ENCODE measurements around the gene NXN.
A peak's percentile ranks its signal among the peaks of the same experiment; 100 is the strongest.
"Not testable (repeated sequence)": the region's sequence is repeated elsewhere in the genome, so short reads cannot be mapped to it uniquely, and the experiment has no call there.

The NXN gene

DNA sequence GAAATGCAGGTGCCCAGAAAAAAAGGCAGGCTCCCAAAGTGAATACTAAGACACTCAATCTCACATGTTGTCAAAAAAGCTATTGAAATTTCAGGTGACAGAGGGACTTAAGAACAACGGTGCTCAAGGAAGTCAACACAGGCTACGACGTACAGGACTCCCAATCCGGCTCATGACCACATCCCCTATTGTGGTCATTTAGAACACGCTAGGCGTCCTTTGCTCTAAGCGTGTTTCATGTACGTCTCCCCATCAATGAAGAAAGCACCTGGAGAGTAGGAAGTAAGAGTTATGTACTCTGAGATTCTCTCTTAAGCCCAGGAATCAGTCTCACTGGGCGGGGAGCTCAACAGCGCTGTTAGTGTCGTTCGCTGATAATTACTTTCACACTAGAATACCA is 103.3 kb downstream of the NXN start:
- Histone ChIP-seq H3K27me3 (ENCODE audit: control insufficient read depth, insufficient read depth, low read length, poor library complexity, severe bottlenecking) (no peaks in the 10 kb centered on the region), H3K4me1 (ENCODE audit: control insufficient read depth, insufficient read depth, low read length) (peaks cover 3% of the 10 kb centered on the region), H3K9me3 (ENCODE audit: control insufficient read depth, low read length) (no peaks in the 10 kb centered on the region), H3K36me3 (ENCODE audit: control insufficient read depth, insufficient read depth, low read length) (no peaks in the 10 kb centered on the region), H3K27ac (ENCODE audit: insufficient read depth, low read depth, low read length, poor library complexity, severe bottlenecking) (no peak overlapping the region), H3K4me3 (ENCODE audit: insufficient read depth, low read depth, low read length) (no peak overlapping the region)
- 94% methylated on average over 12 of the region's 12 CpGs for WGBS, 2 experiments

DNA sequence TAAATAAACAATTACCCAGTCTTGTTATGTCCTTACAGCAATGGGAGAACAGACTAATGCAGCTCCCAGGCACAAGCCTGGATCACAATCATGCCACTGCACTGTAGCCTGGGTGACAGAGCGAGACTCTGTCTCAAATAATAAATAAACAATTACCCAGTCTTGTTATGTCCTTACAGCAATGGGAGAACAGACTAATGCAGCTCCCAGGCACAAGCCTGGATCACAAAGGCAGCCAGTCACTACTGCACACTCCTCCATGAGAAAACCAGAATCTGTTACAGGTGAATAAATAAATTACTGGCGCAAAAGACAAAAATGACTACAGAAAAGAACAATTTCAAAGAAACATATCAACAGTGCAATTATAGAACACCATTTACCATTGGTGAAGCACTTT is 105.0 kb downstream of the NXN start:
- H3K36me3 ChIP-seq (ENCODE audit: control insufficient read depth, insufficient read depth, low read length); H3K27me3 ChIP-seq (ENCODE audit: control insufficient read depth, insufficient read depth, low read length, poor library complexity, severe bottlenecking); H3K27ac ChIP-seq (ENCODE audit: insufficient read depth, low read depth, low read length, poor library complexity, severe bottlenecking); H3K4me1 ChIP-seq (ENCODE audit: control insufficient read depth, insufficient read depth, low read length); H3K9me3 ChIP-seq (ENCODE audit: control insufficient read depth, low read length); H3K4me3 ChIP-seq (ENCODE audit: insufficient read depth, low read depth, low read length): not testable (repeated sequence)
- WGBS, 2 experiments = 94 to 97% methylated on average over 1 to 2 of the region's 2 CpGs

DNA sequence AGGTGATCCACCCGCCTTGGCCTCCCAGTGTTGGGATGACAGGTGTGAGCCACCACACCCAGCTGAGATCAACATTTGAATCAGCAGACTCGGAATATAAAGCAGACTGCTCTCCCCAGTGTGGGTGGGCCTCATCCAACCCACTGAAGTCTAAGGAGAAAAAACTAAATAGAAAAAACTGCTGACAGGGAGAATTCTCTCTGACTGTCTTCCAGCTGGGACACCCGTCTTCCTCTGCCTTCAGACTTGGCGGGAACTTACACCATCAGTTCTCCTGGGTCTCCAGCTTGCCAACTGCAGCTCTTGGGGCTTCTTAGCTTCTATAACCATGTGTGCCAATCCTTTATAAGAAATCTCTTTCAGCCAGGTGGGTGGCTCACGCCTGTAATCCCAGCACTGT is 106.7 kb downstream of the NXN start:
- WGBS, 2 experiments = 85 to 95% methylated on average over 5 of the region's 5 CpGs
- Histone ChIP-seq H3K4me3 (ENCODE audit: insufficient read depth, low read depth, low read length) (no peak overlapping the region), H3K4me1 (ENCODE audit: control insufficient read depth, insufficient read depth, low read length) (peaks cover 1% of the 10 kb centered on the region), H3K9me3 (ENCODE audit: control insufficient read depth, low read length) (no peaks in the 10 kb centered on the region), H3K36me3 (ENCODE audit: control insufficient read depth, insufficient read depth, low read length) (no peaks in the 10 kb centered on the region), H3K27me3 (ENCODE audit: control insufficient read depth, insufficient read depth, low read length, poor library complexity, severe bottlenecking) (no peaks in the 10 kb centered on the region), H3K27ac (ENCODE audit: insufficient read depth, low read depth, low read length, poor library complexity, severe bottlenecking) (no peak overlapping the region)

DNA sequence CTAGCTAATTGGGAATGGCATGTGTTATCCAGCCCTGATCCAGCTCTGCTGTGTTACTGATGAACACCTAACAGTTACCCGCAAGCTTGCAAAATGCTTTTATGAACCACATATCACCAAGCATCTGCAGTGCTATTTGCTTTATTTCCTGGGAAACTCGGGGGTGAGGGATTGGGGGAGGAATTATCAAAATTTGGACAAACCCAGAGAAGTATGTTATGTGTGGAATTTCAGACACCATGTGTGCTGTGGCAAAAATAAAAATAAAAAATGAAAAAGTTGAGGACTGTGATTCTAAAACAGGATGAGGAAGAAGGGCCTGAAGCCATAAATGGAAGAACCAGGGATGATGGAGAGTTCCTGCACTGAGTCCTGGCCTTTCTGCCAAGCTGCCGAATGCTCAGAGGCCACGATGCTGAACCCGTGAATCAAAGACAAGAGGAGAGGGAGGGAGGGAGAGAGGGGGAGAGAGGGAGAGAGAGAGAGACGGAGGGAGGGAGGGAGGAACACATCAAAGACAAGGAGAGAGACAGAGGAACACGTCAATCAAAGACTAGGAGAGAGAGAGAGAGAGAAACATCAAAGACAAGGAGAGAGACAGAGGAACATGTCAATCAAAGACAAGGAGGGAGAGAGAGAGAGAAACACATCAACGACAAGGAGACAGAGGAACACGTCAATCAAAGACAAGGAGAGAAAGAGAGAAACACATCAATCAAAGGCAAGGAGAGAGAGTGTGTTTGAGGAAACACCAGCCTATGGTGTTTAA is 107.6 kb downstream of the NXN start:
- H3K27ac ChIP-seq (ENCODE audit: insufficient read depth, low read depth, low read length, poor library complexity, severe bottlenecking) = no peak overlapping the region
- no peaks in the 10 kb centered on the region for H3K27me3 ChIP-seq (ENCODE audit: control insufficient read depth, insufficient read depth, low read length, poor library complexity, severe bottlenecking)
- no peaks in the 10 kb centered on the region for H3K4me1 ChIP-seq (ENCODE audit: control insufficient read depth, insufficient read depth, low read length)
- 49 to 64% methylated on average over 9 of the region's 9 CpGs for WGBS, 2 experiments
- no peaks in the 10 kb centered on the region for H3K36me3 ChIP-seq (ENCODE audit: control insufficient read depth, insufficient read depth, low read length)
- H3K9me3 ChIP-seq (ENCODE audit: control insufficient read depth, low read length) = no peaks in the 10 kb centered on the region
- no peak overlapping the region for H3K4me3 ChIP-seq (ENCODE audit: insufficient read depth, low read depth, low read length)

DNA sequence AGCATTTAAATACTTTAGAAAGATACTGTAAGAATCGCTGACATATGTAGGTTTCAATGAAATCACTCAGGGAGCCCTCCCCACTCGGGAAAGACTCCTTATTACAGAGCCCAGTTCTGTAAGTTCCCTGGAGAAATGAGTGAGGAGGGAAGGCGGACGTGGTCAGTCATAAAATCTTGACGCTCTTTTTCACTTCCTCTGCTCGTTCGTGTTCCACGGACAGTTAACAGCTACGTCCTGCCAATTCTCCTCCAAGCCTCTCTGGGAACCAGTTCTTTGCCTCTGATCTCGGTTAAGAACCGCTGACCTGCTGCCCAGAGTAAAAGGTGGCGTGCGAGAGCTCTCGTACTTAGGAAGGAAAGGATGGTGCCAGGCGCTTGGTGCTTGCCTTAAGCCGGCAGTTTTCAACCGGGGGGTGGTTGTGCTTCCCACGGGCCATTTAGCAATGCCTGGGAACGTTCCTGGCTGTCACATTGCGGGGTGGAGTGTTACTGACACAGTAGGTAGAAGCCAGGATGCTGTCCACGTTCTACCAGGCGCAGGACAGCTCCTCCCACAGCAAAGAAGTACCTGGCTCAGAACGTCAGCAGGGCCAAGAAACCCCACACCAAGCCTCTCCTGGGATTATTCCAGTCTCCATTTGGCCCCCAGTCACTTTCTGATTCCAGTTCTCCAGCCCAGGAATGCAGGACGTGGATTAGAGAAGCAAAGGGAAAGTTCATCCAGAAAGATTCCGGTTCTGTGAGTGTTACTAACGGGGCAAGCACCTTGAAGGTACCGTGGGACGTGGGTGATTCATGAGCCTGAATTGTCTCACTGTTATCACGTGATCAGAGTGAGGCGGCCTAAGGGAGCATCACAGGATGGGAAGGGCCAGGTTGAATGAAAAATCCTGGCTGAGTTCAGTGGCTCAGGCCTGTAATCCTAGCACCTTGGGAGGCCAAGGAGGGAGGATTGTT is 109.7 kb downstream of the NXN start:
- 90 to 91% methylated on average over 30 of the region's 30 CpGs for WGBS, 2 experiments
- Histone ChIP-seq H3K4me1 (ENCODE audit: control insufficient read depth, insufficient read depth, low read length) (no peaks in the 10 kb centered on the region), H3K4me3 (ENCODE audit: insufficient read depth, low read depth, low read length) (no peak overlapping the region), H3K9me3 (ENCODE audit: control insufficient read depth, low read length) (no peaks in the 10 kb centered on the region), H3K27ac (ENCODE audit: insufficient read depth, low read depth, low read length, poor library complexity, severe bottlenecking) (no peak overlapping the region), H3K27me3 (ENCODE audit: control insufficient read depth, insufficient read depth, low read length, poor library complexity, severe bottlenecking) (no peaks in the 10 kb centered on the region), H3K36me3 (ENCODE audit: control insufficient read depth, insufficient read depth, low read length) (peaks cover 4% of the 10 kb centered on the region)

DNA sequence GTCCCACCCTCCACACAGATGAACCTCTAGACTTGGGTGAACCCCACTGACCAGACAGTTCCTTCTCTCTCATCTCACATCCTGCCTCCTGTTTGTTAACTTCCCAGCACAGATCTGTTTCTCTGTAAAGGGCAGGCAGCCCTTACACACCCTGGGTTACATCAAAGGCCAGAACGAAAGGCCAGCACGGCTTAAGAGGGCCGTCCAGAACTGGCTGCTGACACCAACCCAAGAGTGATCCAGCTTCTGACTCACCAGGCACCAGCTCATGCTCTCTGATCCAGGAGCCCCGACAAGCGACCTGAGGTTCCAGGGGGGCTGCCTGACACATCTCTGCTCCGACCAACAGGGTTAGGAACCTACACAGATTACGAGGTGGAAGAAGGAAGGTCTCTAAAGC is 110.5 kb downstream of the NXN start:
- H3K27ac ChIP-seq (ENCODE audit: insufficient read depth, low read depth, low read length, poor library complexity, severe bottlenecking) = no peak overlapping the region
- no peaks in the 10 kb centered on the region for H3K4me1 ChIP-seq (ENCODE audit: control insufficient read depth, insufficient read depth, low read length)
- H3K36me3 ChIP-seq (ENCODE audit: control insufficient read depth, insufficient read depth, low read length) = peaks cover 4% of the 10 kb centered on the region
- no peaks in the 10 kb centered on the region for H3K27me3 ChIP-seq (ENCODE audit: control insufficient read depth, insufficient read depth, low read length, poor library complexity, severe bottlenecking)
- H3K9me3 ChIP-seq (ENCODE audit: control insufficient read depth, low read length) = no peaks in the 10 kb centered on the region
- H3K4me3 ChIP-seq (ENCODE audit: insufficient read depth, low read depth, low read length) = no peak overlapping the region
- 89 to 92% methylated on average over 7 of the region's 7 CpGs for WGBS, 2 experiments

DNA sequence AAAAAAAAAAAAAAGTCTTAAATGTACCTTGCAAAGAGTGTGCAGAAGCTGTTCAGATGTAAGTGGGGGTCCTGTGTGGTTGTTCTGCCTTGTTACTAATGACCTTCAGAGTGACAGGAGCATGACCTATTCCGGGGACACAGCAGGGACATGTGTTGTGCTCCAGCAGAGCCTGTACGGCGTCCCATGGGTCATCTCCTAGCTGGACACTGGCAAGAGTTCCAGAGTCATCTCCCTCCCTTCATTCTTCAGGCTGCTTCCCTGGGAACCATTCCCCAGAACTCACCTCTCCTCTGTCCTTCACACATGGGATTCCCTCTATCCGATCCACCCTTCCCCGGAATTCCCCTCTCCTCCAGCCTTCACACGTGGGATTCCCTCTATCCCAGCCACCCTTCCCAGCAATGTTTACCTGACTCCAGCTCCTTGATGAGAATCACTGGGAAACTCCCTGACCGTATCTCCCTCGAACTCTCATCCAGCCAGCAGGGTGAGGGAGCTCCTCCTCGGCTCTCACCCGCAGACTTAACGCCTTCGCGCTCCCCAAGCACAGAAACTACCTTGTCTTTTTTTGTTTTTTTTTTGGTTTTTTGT is 111.6 kb downstream of the NXN start:
- Histone ChIP-seq H3K9me3 (ENCODE audit: control insufficient read depth, low read length) (no peaks in the 10 kb centered on the region), H3K27me3 (ENCODE audit: control insufficient read depth, insufficient read depth, low read length, poor library complexity, severe bottlenecking) (no peaks in the 10 kb centered on the region), H3K4me1 (ENCODE audit: control insufficient read depth, insufficient read depth, low read length) (no peaks in the 10 kb centered on the region), H3K4me3 (ENCODE audit: insufficient read depth, low read depth, low read length) (no peak overlapping the region), H3K27ac (ENCODE audit: insufficient read depth, low read depth, low read length, poor library complexity, severe bottlenecking) (no peak overlapping the region), H3K36me3 (ENCODE audit: control insufficient read depth, insufficient read depth, low read length) (peaks cover 4% of the 10 kb centered on the region)
- WGBS, 2 experiments = 89 to 93% methylated on average over 13 of the region's 13 CpGs

DNA sequence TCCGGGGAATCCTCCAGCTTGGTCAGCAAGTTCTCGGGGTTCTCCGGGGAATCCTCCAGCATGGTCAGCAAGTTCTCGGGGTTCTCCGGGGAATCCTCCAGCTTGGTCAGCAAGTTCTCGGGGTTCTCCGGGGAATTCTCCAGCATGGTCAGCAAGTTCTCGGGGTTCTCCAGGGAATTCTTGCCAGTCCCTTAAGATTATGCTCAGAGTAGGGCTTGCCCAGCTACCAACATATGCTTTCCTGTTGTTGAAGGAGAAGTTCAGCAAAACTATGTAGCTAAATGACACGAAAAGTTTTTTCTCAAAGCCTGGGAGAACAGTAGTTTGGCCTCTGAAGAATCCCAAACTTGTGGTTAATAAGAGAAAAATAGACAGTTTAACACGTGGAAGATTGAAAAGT is 112.3 kb downstream of the NXN start:
- H3K27ac ChIP-seq (ENCODE audit: insufficient read depth, low read depth, low read length, poor library complexity, severe bottlenecking); H3K4me1 ChIP-seq (ENCODE audit: control insufficient read depth, insufficient read depth, low read length); H3K4me3 ChIP-seq (ENCODE audit: insufficient read depth, low read depth, low read length); H3K27me3 ChIP-seq (ENCODE audit: control insufficient read depth, insufficient read depth, low read length, poor library complexity, severe bottlenecking); H3K36me3 ChIP-seq (ENCODE audit: control insufficient read depth, insufficient read depth, low read length); H3K9me3 ChIP-seq (ENCODE audit: control insufficient read depth, low read length): not testable (repeated sequence)
- 86 to 87% methylated on average over 7 of the region's 10 CpGs for WGBS, 2 experiments

DNA sequence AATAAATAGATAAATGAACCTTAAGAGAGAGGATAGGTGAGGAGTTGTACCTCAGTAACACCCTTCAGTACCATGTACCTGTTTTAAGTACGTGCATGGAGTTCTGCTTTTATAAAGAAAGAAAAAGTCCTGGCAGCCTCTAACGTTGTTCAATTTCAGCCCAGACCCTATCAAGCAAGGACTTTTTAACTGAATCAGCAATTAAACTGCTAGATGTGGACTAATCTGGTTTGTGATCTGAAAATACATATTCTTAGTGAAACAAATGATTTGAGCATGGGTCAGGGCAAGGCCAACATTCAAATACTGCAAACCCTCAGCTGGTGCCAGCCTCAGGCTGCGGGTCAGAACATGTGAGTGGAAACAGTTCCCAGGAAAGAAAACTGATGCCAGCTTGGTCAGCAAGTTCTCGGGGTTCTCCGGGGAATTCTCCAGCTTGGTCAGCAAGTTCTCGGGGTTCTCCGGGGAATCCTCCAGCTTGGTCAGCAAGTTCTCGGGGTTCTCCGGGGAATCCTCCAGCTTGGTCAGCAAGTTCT is 112.9 kb downstream of the NXN start:
- Histone ChIP-seq H3K36me3 (ENCODE audit: control insufficient read depth, insufficient read depth, low read length) (peaks cover 4% of the 10 kb centered on the region), H3K4me1 (ENCODE audit: control insufficient read depth, insufficient read depth, low read length) (no peaks in the 10 kb centered on the region), H3K9me3 (ENCODE audit: control insufficient read depth, low read length) (no peaks in the 10 kb centered on the region), H3K4me3 (ENCODE audit: insufficient read depth, low read depth, low read length) (no peak overlapping the region), H3K27ac (ENCODE audit: insufficient read depth, low read depth, low read length, poor library complexity, severe bottlenecking) (no peak overlapping the region), H3K27me3 (ENCODE audit: control insufficient read depth, insufficient read depth, low read length, poor library complexity, severe bottlenecking) (no peaks in the 10 kb centered on the region)
- 96 to 97% methylated on average over 6 to 7 of the region's 9 CpGs for WGBS, 2 experiments

DNA sequence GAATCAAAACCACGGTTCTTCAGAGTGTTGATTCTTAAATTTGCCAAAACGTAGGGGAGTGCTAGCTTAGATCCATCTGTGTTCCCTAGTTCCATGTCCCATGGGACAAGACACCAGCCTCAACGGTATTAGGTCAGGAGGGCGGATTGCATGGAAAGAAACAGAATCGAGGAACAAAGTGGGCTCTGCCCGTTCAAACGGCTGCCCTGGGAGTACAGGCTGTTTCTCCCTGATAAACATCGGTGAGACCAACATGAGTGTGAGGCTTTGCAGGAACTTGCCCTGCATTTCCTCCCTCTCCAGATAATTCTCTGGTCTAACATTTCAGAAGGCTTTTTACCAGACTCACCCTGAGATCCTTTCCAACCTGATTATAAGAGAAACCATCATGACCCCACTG is 115.3 kb downstream of the NXN start:
- no peaks in the 10 kb centered on the region for H3K27me3 ChIP-seq (ENCODE audit: control insufficient read depth, insufficient read depth, low read length, poor library complexity, severe bottlenecking)
- H3K4me3 ChIP-seq (ENCODE audit: insufficient read depth, low read depth, low read length) = no peak overlapping the region
- H3K36me3 ChIP-seq (ENCODE audit: control insufficient read depth, insufficient read depth, low read length) = peaks cover 4% of the 10 kb centered on the region
- peak overlapping the region; percentile 6 for H3K27ac ChIP-seq (ENCODE audit: insufficient read depth, low read depth, low read length, poor library complexity, severe bottlenecking)
- 94 to 95% methylated on average over 8 of the region's 8 CpGs for WGBS, 2 experiments
- H3K4me1 ChIP-seq (ENCODE audit: control insufficient read depth, insufficient read depth, low read length) = peaks cover 10% of the 10 kb centered on the region
- H3K9me3 ChIP-seq (ENCODE audit: control insufficient read depth, low read length) = no peaks in the 10 kb centered on the region

Data from ectodermal cell (in vitro differentiated cells).